GM12878 (cell line): ENCODE results near the gene TIGAR. TPM values are rescaled to one million over a fixed set of nuclear protein-coding genes. Genes with fewer than 3 reads are reported as not detected.

Source experiments
- ATAC-seq: fragments of 200-7000 bp; cut with Tn5 transposase; 3 replicates; pipeline ENCODE4 v1.9.1; 2020; ENCODE audit warnings: mild to moderate bottlenecking, moderate library complexity
- BruUV-seq: library from RNA; stranded (reverse); fragments of 400-500 nt; replicated peaks from 2 replicates; lab custom pipeline; 2021; lab: Mats Ljungman, UMichigan
- CTCF ChIA-PET: fragments of 300-600 bp; sonication (Branson Sonifier 250); formaldehyde crosslinking; extraction: SDS; loops from one replicate; lab custom pipeline; 2021; ENCODE audit warnings: inconsistent platforms; lab: Yijun Ruan, JAX
- POLR2A ChIA-PET: fragments of 350-600 bp; formaldehyde crosslinking; extraction: SDS; loops from one replicate; lab custom pipeline; 2021; ENCODE audit warnings: inconsistent platforms; lab: Charles Lee
- RAD21 ChIA-PET: fragments of 300-600 bp; sonication (Branson Sonifier 250); formaldehyde crosslinking; loops from one replicate; lab custom pipeline; 2023; ENCODE audit warnings: antibody characterized with exemption; ENCODE audit not compliant: unreplicated experiment; lab: Charles Lee
- SMC1A ChIA-PET: fragments of 300-600 bp; sonication (Branson Sonifier 250); formaldehyde crosslinking; loops from one replicate; lab custom pipeline; 2023; ENCODE audit not compliant: unreplicated experiment, uncharacterized antibody; lab: Charles Lee
- DNase-seq: peaks from one replicate; pipeline ENCODE4 v3.0.0-alpha.2; 2011; ENCODE audit warnings: low read depth, low spot score
- FAIRE-seq: peaks from 3 replicates; lab custom pipeline; 2011; peaks lifted over from hg19 to GRCh38; lab: Jason Lieb, UNC
- H2AFZ ChIP-seq: 2 replicates; pipeline ENCODE4 v1.6.0; 2011; ENCODE audit warnings: low read depth, low read length, control low read depth; ENCODE audit not compliant: control insufficient read depth
- H3K27ac ChIP-seq: 2 replicates; pipeline ENCODE4 v1.5.1; 2011; ENCODE audit warnings: control low read depth; ENCODE audit not compliant: control insufficient read depth, insufficient read depth
- H3K27me3 ChIP-seq, 2 experiments: replicated peaks in 1 of 2; 2 replicates each; pipeline versions ENCODE4 v1.6.0 to v1.6.1; 2011; ENCODE audit warnings: low read length in 1 of 2; ENCODE audit not compliant: control insufficient read depth in 2 of 2, insufficient read depth in 2 of 2
- H3K36me3 ChIP-seq, 2 experiments: 2 replicates each; pipeline ENCODE4 v1.5.1; 2011; ENCODE audit warnings: low read length in 1 of 2; ENCODE audit not compliant: control insufficient read depth in 2 of 2, insufficient read depth in 2 of 2
- H3K4me1 ChIP-seq: 2 replicates; pipeline ENCODE4 v1.6.1; 2011; ENCODE audit warnings: mild to moderate bottlenecking, low read length, moderate library complexity, mixed read lengths; ENCODE audit not compliant: control insufficient read depth, insufficient read depth
- H3K4me2 ChIP-seq: 2 replicates; pipeline ENCODE4 v1.6.0; 2011; ENCODE audit warnings: control low read depth; ENCODE audit not compliant: control insufficient read depth, insufficient read depth
- H3K4me3 ChIP-seq: fragments of 200-600 bp; sonication (generic); 2 replicates; pipeline ENCODE4 v1.5.1; 2016
- H3K79me2 ChIP-seq: 2 replicates; pipeline ENCODE4 v1.6.0; 2011; ENCODE audit warnings: low read length; ENCODE audit not compliant: control insufficient read depth, insufficient read depth
- H3K9ac ChIP-seq: 2 replicates; pipeline ENCODE4 v1.8.0; 2011; ENCODE audit warnings: low read length, control low read depth, mixed read lengths; ENCODE audit not compliant: control insufficient read depth, insufficient read depth
- H3K9me3 ChIP-seq: replicated peaks from 3 replicates; pipeline ENCODE4 v1.5.1; 2011; ENCODE audit warnings: mild to moderate bottlenecking, low read length; ENCODE audit not compliant: control insufficient read depth, insufficient read depth
- H4K20me1 ChIP-seq: 2 replicates; pipeline ENCODE4 v1.6.0; 2011; ENCODE audit not compliant: control insufficient read depth, insufficient read depth
- BCL3 ChIP-seq: IDR thresholded peaks from 2 replicates; pipeline ENCODE4 v1.6.1; 2011; ENCODE audit warnings: borderline replicate concordance, low read depth, mild to moderate bottlenecking, moderate library complexity, low read length; ENCODE audit not compliant: insufficient read depth, poor library complexity, severe bottlenecking
- BMI1 ChIP-seq: fragments of 450-650 bp; IDR thresholded peaks from 2 replicates; pipeline ENCODE4 v1.6.1; 2016; ENCODE audit warnings: mild to moderate bottlenecking, moderate library complexity, borderline replicate concordance
- CREM ChIP-seq: IDR thresholded peaks from 2 replicates; pipeline ENCODE4 v1.6.1; 2014; ENCODE audit warnings: antibody characterized with exemption, low read depth
- ESRRA ChIP-seq: IDR thresholded peaks from 2 replicates; pipeline ENCODE4 v1.6.1; 2012; ENCODE audit warnings: mild to moderate bottlenecking, low read length, improper control_type of control experiment
- ETV6 ChIP-seq, 2 experiments: fragments of 450-650 bp in 1 of 2; IDR thresholded peaks in 1 of 2; conservative IDR thresholded peaks in 1 of 2; 2 replicates each; pipeline ENCODE4 v1.6.1; 2014; ENCODE audit warnings: antibody characterized with exemption in 1 of 2, borderline replicate concordance in 1 of 2, low read depth in 1 of 2, mild to moderate bottlenecking in 1 of 2, moderate library complexity in 1 of 2
- HCFC1 ChIP-seq: fragments of 150-350 bp; IDR thresholded peaks from 2 replicates; pipeline ENCODE4 v1.6.1; 2014; ENCODE audit warnings: low read length
- HDAC2 ChIP-seq: fragments of 200-600 bp; sonication (generic); IDR thresholded peaks from 2 replicates; pipeline ENCODE4 v1.6.1; 2017
- IKZF1 ChIP-seq: fragments of 450-650 bp; conservative IDR thresholded peaks from 2 replicates; pipeline ENCODE4 v1.6.1; 2017; ENCODE audit warnings: antibody characterized with exemption, mild to moderate bottlenecking
- MAX ChIP-seq: IDR thresholded peaks from 2 replicates; pipeline ENCODE4 v1.6.1; 2012; ENCODE audit warnings: low read depth, low read length, improper control_type of control experiment
- MEF2A ChIP-seq: IDR thresholded peaks from 2 replicates; pipeline ENCODE4 v1.6.1; 2011; ENCODE audit warnings: low read depth, mild to moderate bottlenecking, low read length, moderate library complexity; ENCODE audit not compliant: insufficient read depth
- NFIC ChIP-seq: IDR thresholded peaks from 2 replicates; pipeline ENCODE4 v1.6.1; 2012; ENCODE audit warnings: low read depth, mild to moderate bottlenecking, inconsistent platforms, low read length, moderate library complexity
- NFXL1 ChIP-seq: fragments of 450-650 bp; IDR thresholded peaks from 2 replicates; pipeline ENCODE4 v1.6.1; 2017; ENCODE audit warnings: antibody characterized with exemption, mild to moderate bottlenecking, borderline replicate concordance
- NR2C1 ChIP-seq: fragments of 450-650 bp; IDR thresholded peaks from 2 replicates; pipeline ENCODE4 v1.6.1; 2017; ENCODE audit warnings: antibody characterized with exemption, mild to moderate bottlenecking, moderate library complexity
- RAD51 ChIP-seq: fragments of 450-650 bp; IDR thresholded peaks from 2 replicates; pipeline ENCODE4 v1.6.1; 2016; ENCODE audit warnings: moderate library complexity, mild to moderate bottlenecking, inconsistent platforms
- SUPT20H ChIP-seq: IDR thresholded peaks from 2 replicates; pipeline ENCODE4 v1.6.1; 2011; ENCODE audit warnings: low read depth, mild to moderate bottlenecking, low read length, moderate library complexity, borderline replicate concordance; ENCODE audit not compliant: control insufficient read depth
- USF2 ChIP-seq: IDR thresholded peaks from 2 replicates; pipeline ENCODE4 v1.6.1; 2011; ENCODE audit warnings: low read depth, low read length, improper control_type of control experiment, borderline replicate concordance
- WGBS: methylation state at CpG from one replicate; pipeline ENCODE4 v1.1.6; 2016; ENCODE audit warnings: low lambda C conversion rate; ENCODE audit not compliant: insufficient replicate concordance, insufficient coverage; ENCODE audit errors: missing lambda C conversion rate; 5-methylcytosine and 5-hydroxymethylcytosine counted together
- in situ Hi-C: fragments of 300-500 bp; cut with MboI; formaldehyde crosslinking; loops from 9 replicates; pipeline ENCODE4 v1.14.3; 2018; ENCODE audit warnings: mixed read lengths
- intact Hi-C: fragments of 100-400 bp; cut with micrococcal nuclease; formaldehyde crosslinking; loops from one replicate; pipeline ENCODE4 v1.14.2; 2022; ENCODE audit not compliant: unreplicated experiment
- polyA plus RNA-seq, 11 experiments: library from polyadenylated mRNA; depleted of rRNA in 4 of 11; unstranded in 6 of 11; stranded (reverse) in 5 of 11; fragments of >200 nt; fragmentation: Nextera tagmentation in 4 of 11; fragmentation: Illumina TruSeq in 1 of 11; extraction: Ambion mirVana in 4 of 11; extraction: Trizol in 1 of 11; gene quantifications; 1 replicate in 1 of 11; 2 replicates in 10 of 11; pipeline versions ENCODE4 v1.2.1 to v1.2.3, GENCODE V29; 2011 to 2016; ENCODE audit warnings: inconsistent platforms in 2 of 11, missing spikeins in 2 of 11, low read depth in 1 of 11
- total RNA-seq, 4 experiments: library from RNA; depleted of rRNA in 3 of 4; stranded (reverse); fragments of >200 nt in 3 of 4; fragmentation: Illumina TruSeq in 1 of 4; extraction: Trizol in 1 of 4; gene quantifications; 2 replicates each; pipeline versions ENCODE4 v1.2.1 to v1.2.3, GENCODE V29; 2013 to 2021

TIGAR gene
- total and polyA plus RNA-seq, 10 of the 15 experiments (the other 5 are each of a cell fraction or from before 2014, with no cell fraction given): 7.6 to 45.7 (median 16.5) TPM

GRCh38 chr12:4331221-4331620, 10.2 kb downstream of the TIGAR start:
- intact Hi-C loops (no loop called here), in situ Hi-C loops (no loop called here)
- Histone ChIP-seq H3K9ac (no peak overlapping the region), H3K27ac (no peak overlapping the region), H3K4me2 (no peak overlapping the region), H4K20me1 (no peaks in the 10 kb centered on the region), H3K9me3 (no peaks in the 10 kb centered on the region), H3K4me1 (no peaks in the 10 kb centered on the region), H2AFZ (no peak overlapping the region), H3K36me3 (peaks cover 0 to 2% of the 10 kb centered on the region in 2 experiments; a peak in 2 of 4 replicates), H3K27me3 (no peaks in the 10 kb centered on the region), H3K4me3 (no peak overlapping the region), H3K79me2 (peaks cover 26% of the 10 kb centered on the region)
- ATAC-seq (no peak), FAIRE-seq (no peak), DNase-seq (no peak)
- TF ChIP-seq ESRRA (no peak), USF2 (no peak), ETV6 (conservative IDR thresholded peaks at IDR 0.05 in 1 of 2, IDR thresholded peaks at IDR 0.05 in 1 of 2; ENCODE audit: borderline replicate concordance in 1 of 2, low read depth in 1 of 2) (no peak), IKZF1 (no peak), HDAC2 (no peak), BMI1 (no peak), SUPT20H (no peak), RAD51 (no peak), CREM (no peak), BCL3 (no peak), MAX (no peak), NFIC (no peak), HCFC1 (no peak), MEF2A (no peak), NFXL1 (no peak), NR2C1 (no peak)
- POLR2A ChIA-PET: interaction anchor here (1.9 kb wide), 1 partner anchor 9 kb away, joined by 4 read pairs; no protein-coding TSS in a partner anchor
- RAD21 ChIA-PET: no interaction called here
- CTCF ChIA-PET: interaction anchor here (0.7 to 2.1 kb wide), 4 partner anchors 10 to 446 kb away, joined by 3 to 5 read pairs (median 4); partner anchors contain the start of gene TIGAR
- SMC1A ChIA-PET: interaction anchor here (2.1 kb wide), 1 partner anchor 9 kb away, joined by 6 read pairs; no protein-coding TSS in a partner anchor
- 94% methylated on average over 1 of the region's 1 CpG for WGBS
- BruUV-seq: no TSS peak
